Right ventricle myocardium superior (tissue), 1 donor: ENCODE data around the gene KMT2A. TPM values are rescaled to one million over a fixed set of nuclear protein-coding genes. Genes with fewer than 3 reads are reported as not detected.
A peak's percentile ranks its signal among the peaks of the same experiment; 100 is the strongest.

Experiments
- ATAC-seq: fragments of 200-7000 bp; cut with Tn5 transposase; one replicate; pipeline ENCODE4 v1.9.1; 2020; ENCODE audit warnings: mild to moderate bottlenecking; ENCODE audit not compliant: poor library complexity
- DNase-seq: peaks from one replicate; pipeline ENCODE4 v3.0.0-alpha.2; 2020
- intact Hi-C: fragments of 100-400 bp; cut with DNase I; formaldehyde crosslinking; loops from one replicate; pipeline ENCODE4 v1.11.2; 2022
- total RNA-seq: library from RNA; stranded (reverse); fragmentation: NEBNext Ultra II Directional; extraction: Animal tissue kit (Norgen Biotek cat#: 25700); gene quantifications from one replicate; pipeline ENCODE4 v1.2.1, GENCODE V29; 2021
- donor health status: DM: no; HTN: yes; CAD: no; lungs with severe emphysema.

The KMT2A gene
- total RNA-seq, 1 donor from 2014 or later = 23.6 TPM

DNA sequence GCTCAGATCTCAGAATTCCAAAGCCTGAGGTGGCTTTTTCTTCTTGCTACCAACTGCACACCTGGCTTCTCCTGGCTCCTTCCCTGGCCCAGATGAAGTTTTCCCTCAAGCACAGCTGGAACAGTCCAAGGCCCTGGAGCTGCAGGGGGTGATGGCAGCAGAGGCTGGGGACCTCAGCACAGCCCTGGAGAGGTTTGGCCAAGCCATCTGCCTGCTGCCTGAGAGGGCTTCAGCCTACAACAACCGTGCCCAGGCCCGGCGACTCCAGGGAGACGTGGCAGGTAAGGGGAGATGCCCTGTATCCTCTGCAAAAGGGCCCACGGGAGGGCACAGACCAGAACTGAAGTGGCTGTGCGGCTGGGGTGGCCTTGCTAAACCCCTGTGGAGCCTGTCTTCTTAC is 92.2 kb downstream of the KMT2A start:
- intact Hi-C loops = no loop called here
- ATAC-seq (no peak), DNase-seq (no peak)

DNA sequence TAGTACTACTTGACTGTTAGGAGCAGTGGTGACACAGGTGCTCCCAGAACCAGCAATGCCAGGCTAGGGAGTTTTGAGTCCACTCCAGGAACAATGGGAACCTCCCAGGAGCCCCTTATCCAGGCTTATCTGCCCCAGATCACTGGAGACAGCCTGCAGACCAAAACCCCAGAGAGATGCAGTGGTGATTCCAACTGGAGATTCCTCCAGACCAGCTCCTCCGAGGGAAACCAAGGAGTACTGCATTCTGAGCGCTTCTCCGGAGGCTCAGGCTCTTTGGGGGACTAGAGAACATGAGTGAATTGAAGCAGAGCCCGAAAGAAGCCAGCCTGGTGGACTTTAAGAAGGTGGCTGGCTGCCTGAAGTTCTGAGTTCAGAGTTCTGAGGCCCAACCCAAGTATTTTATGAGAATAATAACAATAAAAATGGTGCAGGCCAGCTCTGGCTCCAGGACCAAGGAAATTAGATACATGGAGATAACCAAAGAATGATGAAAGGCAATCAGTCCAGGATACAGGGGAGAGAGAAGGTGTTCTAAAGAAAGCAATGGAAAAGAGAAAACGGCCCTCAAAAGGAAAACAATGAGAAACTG is 93.4 kb downstream of the KMT2A start:
- no peak for DNase-seq
- no peak for ATAC-seq
- intact Hi-C loops = no loop called here

DNA sequence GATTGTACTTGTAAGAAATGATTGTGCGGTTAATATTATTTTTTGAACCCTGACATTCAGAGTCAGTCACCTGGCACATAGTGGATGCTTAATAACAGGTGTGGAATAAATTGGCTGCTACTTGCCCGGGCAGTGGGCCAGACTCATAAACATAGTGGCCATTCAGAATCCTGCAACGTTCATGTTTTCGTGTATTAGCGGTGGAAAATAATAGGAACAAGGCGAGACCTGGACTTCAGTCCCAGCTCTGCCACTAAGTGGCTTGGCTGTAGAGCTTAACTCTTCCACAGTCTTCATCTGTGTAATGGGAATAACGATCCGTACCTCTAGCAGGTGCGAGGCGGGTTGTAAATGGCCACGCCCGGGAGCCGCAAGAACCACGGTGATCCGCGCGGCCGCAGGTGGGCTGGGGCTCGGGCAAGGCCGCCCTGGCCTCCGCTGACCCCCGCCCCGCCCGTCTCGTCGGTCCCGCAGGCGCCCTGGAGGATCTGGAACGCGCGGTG is 93.9 kb downstream of the KMT2A start:
- ATAC-seq (no peak), DNase-seq (peak; percentile 50)
- intact Hi-C loops = no loop called here

DNA sequence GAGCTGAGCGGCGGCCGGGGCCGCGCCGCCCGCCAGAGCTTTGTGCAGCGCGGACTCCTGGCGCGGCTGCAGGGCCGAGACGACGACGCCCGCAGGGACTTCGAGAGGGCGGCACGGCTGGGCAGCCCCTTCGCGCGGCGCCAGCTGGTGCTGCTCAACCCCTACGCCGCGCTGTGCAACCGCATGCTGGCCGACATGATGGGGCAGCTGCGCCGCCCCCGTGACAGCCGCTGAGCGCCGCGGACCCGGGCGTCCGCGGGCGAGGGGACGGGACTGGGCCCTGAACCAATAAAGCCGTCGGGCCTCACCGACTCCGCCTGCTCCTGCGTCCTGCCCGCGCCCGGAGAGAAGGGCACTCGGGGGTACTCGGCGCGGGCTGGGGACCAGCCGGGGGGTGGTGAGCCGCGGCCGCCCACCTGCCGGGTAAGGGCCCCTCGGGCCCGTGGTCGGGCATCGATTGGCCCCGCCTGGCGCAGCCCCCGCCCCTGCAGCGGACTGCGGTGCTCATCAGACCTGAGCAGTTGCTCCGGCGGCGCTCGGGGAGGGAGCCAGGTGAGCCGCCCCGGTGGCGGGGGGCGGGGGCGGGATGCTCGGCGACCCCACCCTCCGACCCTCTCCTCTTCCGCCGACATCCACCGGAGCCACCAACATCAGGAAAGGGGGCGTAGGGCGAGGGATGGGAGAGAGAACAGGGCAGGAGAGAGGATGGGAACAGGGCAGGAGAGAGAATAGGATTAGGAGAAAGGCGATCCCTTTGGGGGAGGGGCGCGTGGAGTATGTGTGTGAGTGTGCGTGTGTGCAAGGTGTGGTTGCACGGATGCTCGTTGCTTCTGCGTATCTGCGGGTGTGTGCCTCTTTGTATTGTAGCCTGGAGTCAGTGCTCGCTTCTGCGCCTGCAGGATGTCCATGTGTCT is 94.6 kb downstream of the KMT2A start, which contains the start of gene TMEM25:
Gene TMEM25, plus strand, starts transcription at position 510 of the 914 bp plus-strand sequence. CDS start 610 bp downstream, outside the sequence.
- ATAC-seq (peak; percentile 88), DNase-seq (peak; percentile 72)
- intact Hi-C loops = no loop called here

DNA sequence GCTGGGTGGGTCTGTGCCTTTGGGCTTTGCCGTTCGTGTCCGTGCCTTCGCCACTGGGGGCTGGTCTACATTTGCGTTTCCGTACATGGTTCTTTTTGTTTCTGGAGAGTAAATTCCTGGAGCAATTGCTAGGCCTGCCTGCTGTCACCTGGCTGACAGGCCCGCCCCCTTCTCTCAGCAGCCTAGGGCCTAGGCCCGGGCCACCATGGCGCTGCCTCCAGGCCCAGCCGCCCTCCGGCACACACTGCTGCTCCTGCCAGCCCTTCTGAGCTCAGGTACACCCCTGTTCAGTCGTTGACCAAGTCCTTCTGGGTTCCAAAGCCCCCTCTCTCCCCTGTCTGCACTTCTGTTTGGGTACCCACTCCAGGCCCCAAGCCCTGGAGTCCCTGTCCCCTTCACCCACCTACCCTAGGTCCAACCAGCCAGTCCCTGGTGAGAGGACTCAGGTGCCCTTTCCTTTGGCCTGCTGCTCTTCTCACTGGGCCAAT is 95.3 kb downstream of the KMT2A start:
- ATAC-seq = peak; percentile 6
- intact Hi-C loops = no loop called here
- DNase-seq = no peak

DNA sequence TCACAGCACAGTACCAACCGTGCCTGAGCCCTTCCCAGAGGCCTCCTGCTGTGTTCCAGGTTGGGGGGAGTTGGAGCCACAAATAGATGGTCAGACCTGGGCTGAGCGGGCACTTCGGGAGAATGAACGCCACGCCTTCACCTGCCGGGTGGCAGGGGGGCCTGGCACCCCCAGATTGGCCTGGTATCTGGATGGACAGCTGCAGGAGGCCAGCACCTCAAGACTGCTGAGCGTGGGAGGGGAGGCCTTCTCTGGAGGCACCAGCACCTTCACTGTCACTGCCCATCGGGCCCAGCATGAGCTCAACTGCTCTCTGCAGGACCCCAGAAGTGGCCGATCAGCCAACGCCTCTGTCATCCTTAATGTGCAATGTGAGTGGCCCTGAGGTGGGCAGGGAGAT is 95.8 kb downstream of the KMT2A start:
- intact Hi-C loops = no loop called here
- DNase-seq = no peak
- no peak for ATAC-seq

DNA sequence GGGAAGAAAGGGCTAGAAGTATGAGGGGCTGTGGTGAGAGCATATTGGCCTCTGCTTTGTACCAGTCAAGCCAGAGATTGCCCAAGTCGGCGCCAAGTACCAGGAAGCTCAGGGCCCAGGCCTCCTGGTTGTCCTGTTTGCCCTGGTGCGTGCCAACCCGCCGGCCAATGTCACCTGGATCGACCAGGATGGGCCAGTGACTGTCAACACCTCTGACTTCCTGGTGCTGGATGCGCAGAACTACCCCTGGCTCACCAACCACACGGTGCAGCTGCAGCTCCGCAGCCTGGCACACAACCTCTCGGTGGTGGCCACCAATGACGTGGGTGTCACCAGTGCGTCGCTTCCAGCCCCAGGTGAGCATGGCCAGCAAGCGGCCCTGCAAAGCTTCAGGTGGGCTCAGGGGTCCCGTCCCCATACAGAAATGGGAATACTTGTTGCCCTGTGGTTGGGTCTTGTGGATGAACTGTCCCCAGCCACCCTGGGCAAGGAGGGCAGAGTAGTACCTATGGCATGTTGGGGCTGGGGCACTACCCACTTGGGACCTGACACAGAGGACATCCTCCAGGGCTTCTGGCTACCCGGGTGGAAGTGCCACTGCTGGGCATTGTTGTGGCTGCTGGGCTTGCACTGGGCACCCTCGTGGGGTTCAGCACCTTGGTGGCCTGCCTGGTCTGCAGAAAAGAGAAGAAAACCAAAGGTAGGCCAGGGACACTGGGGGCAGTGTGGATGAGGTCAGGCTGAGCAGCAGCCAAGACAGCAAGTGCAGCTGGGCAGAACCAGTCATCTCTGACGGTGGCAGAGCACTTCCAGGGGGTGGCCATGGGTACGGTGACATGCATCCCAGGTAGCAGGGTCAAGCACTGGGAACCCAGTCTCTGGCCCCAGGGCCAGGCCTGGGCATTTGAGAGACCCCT is 96.8 kb downstream of the KMT2A start:
- intact Hi-C loops = no loop called here
- no peak for DNase-seq
- no peak for ATAC-seq

DNA sequence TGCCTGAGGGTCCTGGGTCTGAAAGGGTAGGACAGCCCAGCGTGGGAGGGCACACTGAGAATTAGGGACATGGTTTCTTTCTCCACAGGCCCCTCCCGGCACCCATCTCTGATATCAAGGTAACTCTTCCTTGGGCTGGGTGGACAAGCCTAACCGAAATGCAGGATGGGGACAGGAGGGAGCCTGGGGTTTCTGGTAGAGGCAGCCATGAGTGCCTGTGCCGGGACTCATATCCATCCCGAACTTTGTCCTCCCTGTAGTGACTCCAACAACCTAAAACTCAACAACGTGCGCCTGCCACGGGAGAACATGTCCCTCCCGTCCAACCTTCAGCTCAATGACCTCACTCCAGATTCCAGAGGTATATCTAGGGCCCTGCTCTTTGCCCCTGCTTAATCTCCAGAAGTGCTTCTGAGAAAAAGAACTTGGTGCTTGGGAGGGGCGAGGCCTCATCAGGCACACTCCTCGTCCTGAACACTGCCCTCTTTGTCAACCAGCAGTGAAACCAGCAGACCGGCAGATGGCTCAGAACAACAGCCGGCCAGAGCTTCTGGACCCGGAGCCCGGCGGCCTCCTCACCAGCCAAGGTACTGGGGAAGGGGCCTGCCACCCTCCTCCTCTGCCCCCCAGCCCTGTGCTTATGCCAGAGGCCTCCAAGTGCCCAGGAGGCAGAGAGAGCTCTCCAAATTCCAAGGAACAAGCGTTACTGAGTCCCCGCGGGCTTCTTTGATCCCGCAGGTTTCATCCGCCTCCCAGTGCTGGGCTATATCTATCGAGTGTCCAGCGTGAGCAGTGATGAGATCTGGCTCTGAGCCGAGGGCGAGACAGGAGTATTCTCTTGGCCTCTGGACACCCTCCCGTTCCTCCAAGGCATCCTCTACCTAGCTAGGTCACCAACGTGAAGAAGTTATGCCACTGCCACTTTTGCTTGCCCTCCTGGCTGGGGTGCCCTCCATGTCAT is 97.8 kb downstream of the KMT2A start:
- DNase-seq (no peak), ATAC-seq (no peak)
- intact Hi-C loops = no loop called here

DNA sequence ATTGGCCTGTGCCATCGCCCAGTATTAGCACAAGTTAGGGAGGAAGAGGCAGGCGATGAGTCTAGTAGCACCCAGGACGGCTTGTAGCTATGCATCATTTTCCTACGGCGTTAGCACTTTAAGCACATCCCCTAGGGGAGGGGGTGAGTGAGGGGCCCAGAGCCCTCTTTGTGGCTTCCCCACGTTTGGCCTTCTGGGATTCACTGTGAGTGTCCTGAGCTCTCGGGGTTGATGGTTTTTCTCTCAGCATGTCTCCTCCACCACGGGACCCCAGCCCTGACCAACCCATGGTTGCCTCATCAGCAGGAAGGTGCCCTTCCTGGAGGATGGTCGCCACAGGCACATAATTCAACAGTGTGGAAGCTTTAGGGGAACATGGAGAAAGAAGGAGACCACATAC is 99.0 kb downstream of the KMT2A start:
- ATAC-seq (no peak), DNase-seq (no peak)
- intact Hi-C loops = no loop called here

DNA sequence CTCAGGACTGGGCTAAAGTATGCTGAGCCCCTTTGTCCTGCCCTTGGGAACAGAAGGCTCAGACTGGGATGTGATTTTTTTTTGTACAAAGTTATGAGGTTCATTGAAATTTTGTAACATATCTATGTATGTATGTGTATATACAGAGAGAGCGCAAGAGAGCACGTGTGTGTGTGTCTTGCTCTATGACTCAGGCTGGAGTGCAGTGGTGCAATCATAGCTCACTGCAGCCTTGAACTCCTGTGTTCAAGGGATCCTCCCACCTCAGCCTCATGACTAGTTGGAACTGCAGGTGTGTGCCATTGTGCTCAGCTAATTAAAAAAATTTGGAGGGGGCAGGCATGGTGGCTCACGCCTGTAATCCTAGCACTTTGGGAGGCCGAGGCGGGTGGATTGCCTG is 100.4 kb downstream of the KMT2A start:
- DNase-seq = no peak
- ATAC-seq = no peak
- intact Hi-C loops = no loop called here

DNA sequence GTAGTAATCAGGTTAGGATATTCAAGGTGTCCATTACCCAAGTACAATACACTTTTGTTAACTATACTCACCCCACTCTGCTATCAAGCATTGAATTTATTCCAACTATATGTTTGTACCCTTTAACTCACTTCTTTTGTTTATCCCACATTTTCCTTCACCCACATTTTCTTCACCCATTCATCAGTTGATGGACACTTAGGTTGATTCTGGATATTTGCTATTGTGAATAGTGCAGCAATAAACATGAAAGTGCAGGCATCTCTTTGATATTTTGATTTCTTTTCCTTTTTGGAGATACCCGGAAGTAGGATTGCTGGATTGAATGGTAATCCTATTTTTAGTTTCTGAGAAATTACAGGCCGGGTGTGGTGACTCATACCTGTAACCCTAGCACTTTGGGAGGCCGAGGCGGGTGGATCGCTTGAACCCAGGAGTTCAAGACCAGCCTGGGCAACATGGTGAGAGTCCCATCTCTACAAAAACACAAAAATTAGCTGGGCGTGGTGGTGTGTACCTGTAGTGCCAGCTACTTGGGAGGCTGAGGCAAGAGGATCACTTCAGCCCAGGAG is 101.2 kb downstream of the KMT2A start:
- DNase-seq (no peak), ATAC-seq (no peak)
- intact Hi-C loops = no loop called here

DNA sequence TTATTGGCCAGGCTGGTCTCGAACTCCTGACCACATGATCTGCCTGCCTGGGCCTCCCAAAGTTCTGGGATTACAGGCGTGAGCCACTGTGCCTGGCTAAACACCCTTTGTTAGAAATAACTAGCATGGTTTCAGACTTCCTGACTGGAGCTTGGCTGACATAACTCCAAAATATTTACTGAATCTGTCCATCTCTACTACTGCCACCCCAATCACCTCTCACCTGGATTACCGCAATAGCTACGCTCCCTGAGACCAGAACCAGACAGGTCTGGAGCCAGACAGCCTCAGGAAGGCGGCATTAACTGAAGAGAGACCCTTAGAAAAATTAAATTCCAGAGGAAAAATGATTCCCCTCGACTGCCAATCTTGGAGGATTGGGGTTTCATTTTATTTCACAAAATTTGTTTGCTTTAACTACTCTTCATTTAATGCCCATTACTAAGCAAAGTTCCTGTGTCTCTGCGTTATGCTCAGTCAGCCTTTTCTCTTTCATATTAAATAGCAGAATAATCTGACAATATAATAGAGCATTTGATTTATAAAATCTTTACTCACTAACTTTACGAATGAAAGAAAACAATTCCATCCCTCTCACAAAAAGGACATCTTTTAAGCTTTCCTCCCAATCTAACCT is 107.8 kb downstream of the KMT2A start:
- ATAC-seq (no peak), DNase-seq (no peak)
- intact Hi-C loops = no loop called here

DNA sequence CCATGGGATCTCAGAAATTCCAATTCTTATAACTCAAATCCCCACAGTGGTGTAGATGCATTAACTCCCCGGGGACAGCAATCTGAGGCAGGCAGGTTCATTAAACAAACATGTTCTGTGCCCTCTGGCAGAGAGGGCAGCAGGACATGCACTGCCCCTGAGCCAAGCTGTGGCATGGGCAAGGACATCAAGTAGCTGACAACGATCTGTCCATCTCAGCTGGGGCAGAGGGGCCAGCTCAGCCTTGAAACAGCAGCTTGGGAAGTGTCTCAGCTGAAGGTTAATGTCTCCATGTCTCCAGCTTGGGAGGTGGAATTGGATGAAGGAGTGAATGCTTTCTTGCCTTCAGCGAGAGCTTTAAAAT is 108.3 kb downstream of the KMT2A start:
- ATAC-seq (no peak), DNase-seq (no peak)
- intact Hi-C loops = no loop called here

DNA sequence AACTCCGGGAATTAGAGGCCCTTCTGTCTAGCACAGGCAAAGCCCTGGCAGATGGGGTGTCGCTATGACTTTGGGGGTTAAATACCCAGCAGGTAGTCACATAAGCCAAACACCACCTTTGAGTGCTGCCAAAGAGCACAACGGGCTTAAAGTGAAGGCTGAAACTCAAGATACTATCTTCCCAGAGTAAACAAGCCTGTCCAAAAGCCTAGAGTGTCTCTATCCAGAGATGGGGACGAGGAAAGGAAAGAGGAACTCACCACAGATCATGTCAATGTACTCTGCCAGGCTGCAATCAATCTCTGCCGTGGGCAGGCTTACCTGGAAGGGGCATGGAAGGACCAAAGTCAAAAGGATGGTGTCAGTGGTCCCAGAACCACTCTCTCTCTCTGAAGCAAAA is 109.2 kb downstream of the KMT2A start:
- ATAC-seq (no peak), DNase-seq (no peak)
- intact Hi-C loops = no loop called here

DNA sequence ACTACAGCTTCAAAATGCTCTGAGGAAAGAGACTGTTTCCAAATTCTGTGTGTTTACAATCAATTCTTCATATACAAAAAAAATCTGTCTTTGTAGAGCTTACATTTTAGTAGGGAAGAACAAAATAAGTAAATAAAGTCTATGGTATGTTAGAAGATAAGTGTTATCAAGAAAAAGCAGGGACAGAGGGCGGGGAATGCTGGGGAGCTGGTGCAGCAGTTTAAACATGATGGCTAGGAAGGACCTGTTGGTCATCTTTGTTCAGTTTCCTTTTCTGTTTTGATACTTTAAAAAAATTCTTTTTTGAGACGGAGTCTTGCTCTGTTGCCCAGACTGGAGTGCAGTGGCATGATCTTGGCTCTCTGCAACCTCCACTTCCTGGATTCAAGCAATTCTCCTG is 110.8 kb downstream of the KMT2A start:
- DNase-seq = no peak
- no peak for ATAC-seq
- intact Hi-C loops = no loop called here

DNA sequence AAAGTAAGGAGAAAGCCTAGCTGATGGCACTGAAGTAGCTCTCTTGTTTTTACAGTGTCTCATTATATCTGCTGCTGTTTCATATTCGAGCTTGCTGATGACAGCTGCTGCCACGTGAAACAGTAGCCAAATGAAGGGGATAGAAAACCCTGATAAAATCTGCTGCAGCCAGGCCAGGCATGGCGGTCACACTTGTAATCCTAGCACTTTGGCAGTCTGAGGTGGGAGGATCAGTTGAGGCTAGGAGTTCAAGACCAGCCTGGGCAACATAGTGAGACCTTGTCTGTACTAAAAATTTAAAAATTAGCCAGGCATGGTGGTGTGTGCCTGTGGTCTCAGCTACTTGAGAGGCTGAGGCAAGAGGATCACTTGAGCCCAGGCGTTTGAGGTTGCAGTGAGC is 116.0 kb downstream of the KMT2A start:
- intact Hi-C loops = no loop called here
- no peak for ATAC-seq
- DNase-seq = no peak

DNA sequence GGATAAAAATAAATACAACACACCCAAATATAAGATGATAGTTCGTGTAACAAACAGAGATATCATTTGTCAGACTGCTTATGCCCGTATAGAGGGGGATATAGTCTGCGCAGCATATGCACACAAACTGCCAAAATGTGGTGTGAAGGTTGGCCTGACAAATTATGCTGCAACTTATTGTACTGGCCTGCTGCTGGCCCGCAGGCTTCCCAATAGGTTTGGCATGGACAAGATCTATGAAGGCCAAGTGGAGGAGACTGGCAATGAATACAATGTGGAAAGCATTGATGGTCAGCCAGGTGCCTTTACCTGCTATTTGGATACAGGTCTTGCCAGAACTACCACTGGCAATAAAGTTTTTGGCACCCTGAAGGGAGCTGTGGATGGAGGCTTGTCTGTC is 124.5 kb downstream of the KMT2A start:
- no peak for ATAC-seq
- intact Hi-C loops = no loop called here
- DNase-seq = no peak
